GM23338 (cell line): ENCODE data around the gene IL12B.
"Not testable (repeated sequence)": the region's sequence is repeated elsewhere in the genome, so short reads cannot be mapped to it uniquely, and the experiment has no call there.

Source experiments
- CREB1 ChIP-seq: fragments of 250-450 bp; sonication (Bioruptor Pico); IDR thresholded peaks from 2 replicates; pipeline ENCODE4 v1.5.0; 2020; ENCODE audit warnings: low read depth, mild to moderate bottlenecking, moderate library complexity
- CTCF ChIP-seq, 2 experiments: fragments of 200-600 bp in 1 of 2; sonication (generic) in 1 of 2; conservative IDR thresholded peaks; 2 replicates each; pipeline versions ENCODE4 v1.5.1 to v1.6.1; 2016 to 2017; ENCODE audit warnings: antibody characterized with exemption in 2 of 2, low read depth in 2 of 2, mild to moderate bottlenecking in 2 of 2, moderate library complexity in 1 of 2
- ETS1 ChIP-seq: IDR thresholded peaks from 2 replicates; pipeline ENCODE4 v1.6.1; 2016; ENCODE audit warnings: antibody characterized with exemption
- EZH2 ChIP-seq: fragments of 200-600 bp; sonication (generic); IDR thresholded peaks from one replicate; pipeline ENCODE4 v1.8.0; 2017; ENCODE audit warnings: antibody characterized with exemption, mild to moderate bottlenecking, low read depth; ENCODE audit not compliant: unreplicated experiment
- EZH2phosphoT487 ChIP-seq: fragments of 200-600 bp; sonication (generic); IDR thresholded peaks from one replicate; pipeline ENCODE4 v1.8.1; 2018; ENCODE audit warnings: antibody characterized with exemption; ENCODE audit not compliant: unreplicated experiment
- JUNB ChIP-seq: IDR thresholded peaks from one replicate; pipeline ENCODE4 v1.6.1; 2016; ENCODE audit warnings: antibody characterized with exemption; ENCODE audit not compliant: unreplicated experiment
- NANOG ChIP-seq: IDR thresholded peaks from 2 replicates; pipeline ENCODE4 v1.6.1; 2016; ENCODE audit warnings: antibody characterized with exemption, borderline replicate concordance
- POLR2AphosphoS5 ChIP-seq: IDR thresholded peaks from 2 replicates; pipeline ENCODE4 v1.6.1; 2016; ENCODE audit warnings: antibody characterized with exemption, low read depth
- REST ChIP-seq: IDR thresholded peaks from one replicate; pipeline ENCODE4 v1.6.1; 2018; ENCODE audit warnings: antibody characterized with exemption; ENCODE audit not compliant: unreplicated experiment
- STAT1 ChIP-seq: IDR thresholded peaks from one replicate; pipeline ENCODE4 v1.6.1; 2016; ENCODE audit warnings: antibody characterized with exemption; ENCODE audit not compliant: unreplicated experiment
- ZNF114 ChIP-seq: fragments of 250-450 bp; sonication (Bioruptor Pico); IDR thresholded peaks from 2 replicates; pipeline ENCODE4 v1.5.0; 2020; ENCODE audit warnings: mild to moderate bottlenecking, moderate library complexity
- ZNF331 ChIP-seq: fragments of 250-450 bp; sonication (Bioruptor Pico); IDR thresholded peaks from 2 replicates; pipeline ENCODE4 v1.5.0; 2020; ENCODE audit warnings: low read depth, mild to moderate bottlenecking, moderate library complexity

GRCh38 chr5:159366776-159367175, 36.5 kb upstream of the IL12B start:
- TF ChIP-seq CTCF (conservative IDR thresholded peaks at IDR 0.05; ENCODE audit: low read depth in 2 of 2); ETS1; REST; POLR2AphosphoS5; JUNB; EZH2; CREB1 (CRISPR knock-in tag); EZH2phosphoT487; STAT1; ZNF114; ZNF331 (CRISPR knock-in tag); NANOG: not testable (repeated sequence)
